ENCODE data around the gene MKX. TPM values are rescaled to one million over a fixed set of nuclear protein-coding genes. Genes with fewer than 3 reads are reported as not detected.

Gene MKX
- total and polyA plus RNA-seq, 2 donors (not counting 3 experiments of a cell fraction or from before 2014, with no cell fraction given): not detected

GRCh38 chr10:27660711-27661110 lies 84.9 kb downstream of the MKX start:
- no peaks in the 10 kb centered on the region for H3K9me1 ChIP-seq (replicated peaks; ENCODE audit: control insufficient read depth, extremely low read depth, insufficient read depth, low read length)
- no peaks in the 10 kb centered on the region for H4K20me1 ChIP-seq (replicated peaks; ENCODE audit: control insufficient read depth, extremely low read depth, insufficient read depth, low read length)
- FAIRE-seq: no peak
- H3K36me3 ChIP-seq (ENCODE audit: control insufficient read depth in 2 of 2, extremely low read depth in 1 of 2, insufficient read depth in 2 of 2, low read length in 2 of 2): no peaks in the 10 kb centered on the region
- ChIA-PET CTCF (interaction anchor here (2.5 kb wide), 1 partner anchor 581 kb away, joined by 9 read pairs; no protein-coding TSS in a partner anchor), POLR2A (no interaction called here)
- no peak overlapping the region for H3K4me2 ChIP-seq (ENCODE audit: insufficient read depth, low read length)
- H3K9me3 ChIP-seq (replicated peaks; ENCODE audit: control insufficient read depth, insufficient read depth, low read length): no peaks in the 10 kb centered on the region
- no TSS peak for BruUV-seq (replicated peaks)
- no peak for TF ChIP-seq MAX (IDR thresholded peaks at IDR 0.05; ENCODE audit: insufficient read depth, insufficient read length)
- no peak for TF ChIP-seq FOS (IDR thresholded peaks at IDR 0.05; ENCODE audit: borderline replicate concordance, insufficient read depth, low read length)
- no peak for TF ChIP-seq GATA2 (IDR thresholded peaks at IDR 0.05; ENCODE audit: insufficient read depth, insufficient read length, low read depth, low read length)
- no peak for TF ChIP-seq POLR2A (IDR thresholded peaks at IDR 0.05; ENCODE audit: low read depth, low read length)
- no peak for TF ChIP-seq MYC (IDR thresholded peaks at IDR 0.05; ENCODE audit: low read depth, low read length)
- TF ChIP-seq EZH2 (IDR thresholded peaks at IDR 0.05; ENCODE audit: borderline replicate concordance, low read depth, low read length, severe bottlenecking): no peak
- TF ChIP-seq JUN (IDR thresholded peaks at IDR 0.05; ENCODE audit: borderline replicate concordance, insufficient read depth, insufficient read length, low read depth): no peak
- TF ChIP-seq CTCF (IDR thresholded peaks at IDR 0.05; ENCODE audit: extremely low read depth in 1 of 2, insufficient read depth in 1 of 2, low read depth in 1 of 2, low read length in 2 of 2): no peak
- no peak for TF ChIP-seq POLR2AphosphoS5 (IDR thresholded peaks at IDR 0.05; ENCODE audit: insufficient read depth, low read depth, low read length)
- H3K27me3 ChIP-seq (ENCODE audit: control insufficient read depth in 2 of 2, insufficient read depth in 2 of 2, low read length in 2 of 2): peaks cover 0 to 8% of the 10 kb centered on the region in 2 experiments
- H2AFZ ChIP-seq (ENCODE audit: low read depth, low read length): no peak overlapping the region
- H3K4me3 ChIP-seq (replicated peaks in 1 of 3; ENCODE audit: insufficient read depth in 1 of 3, low read depth in 1 of 3, low read length in 3 of 3): no peak overlapping the region
- dilution Hi-C loops (cut with MboI; ENCODE audit: extremely low pct_ligation_motif_present, low sequenced_read_pairs) (no loop called here), intact Hi-C loops (cut with micrococcal nuclease) (no loop called here)
- no peak overlapping the region for H3K27ac ChIP-seq (ENCODE audit: insufficient read depth, low read depth, low read length)
- no peaks in the 10 kb centered on the region for H3K79me2 ChIP-seq (ENCODE audit: control insufficient read depth, insufficient read depth, low read length)
- H3K4me1 ChIP-seq (ENCODE audit: control insufficient read depth, extremely low read depth, insufficient read depth, low read length): no peaks in the 10 kb centered on the region
- H3K9ac ChIP-seq (replicated peaks; ENCODE audit: extremely low read depth, insufficient read depth, low read length): no peak overlapping the region
- DNase-seq (ENCODE audit: low read depth, low spot score): no peak

Data from endothelial cell of umbilical vein (primary cell).